Vagina (tissue), 2 donors: ENCODE measurements around the gene B4GALT2.

Experiments
- CTCF ChIP-seq, 3 experiments: fragments of 450-650 bp in 2 of 3; fragments of 200-600 bp in 1 of 3; sonication (generic) in 1 of 3; IDR thresholded peaks; one replicate each; pipeline ENCODE4 v1.5.1; 2017 to 2019; ENCODE audit warnings: antibody characterized with exemption in 3 of 3, mild to moderate bottlenecking in 2 of 3, moderate library complexity in 2 of 3
- POLR2A ChIP-seq, 2 donors: fragments of 450-650 bp; IDR thresholded peaks; one replicate each; pipeline ENCODE4 v1.6.1; 2017; ENCODE audit warnings: antibody characterized with exemption in 2 of 2, mild to moderate bottlenecking in 2 of 2, moderate library complexity in 2 of 2

GRCh38 chr1:43985984-43986595 is 7.1 kb downstream of the B4GALT2 start:
- no peak for TF ChIP-seq CTCF (IDR thresholded peaks at IDR 0.05)
- TF ChIP-seq POLR2A (IDR thresholded peaks at IDR 0.05): no peak
